SK-MEL-5 (cell line): Measurements from ENCODE around the gene POM121C. TPM values are rescaled to one million over a fixed set of nuclear protein-coding genes. Genes with fewer than 3 reads are reported as not detected.
"Not testable (repeated sequence)": the region's sequence is repeated elsewhere in the genome, so short reads cannot be mapped to it uniquely, and the experiment has no call there.

ENCODE experiments used
- DNase-seq: peaks from one replicate; pipeline ENCODE4 v3.0.0-alpha.2; 2016; ENCODE audit warnings: low read depth, low spot score
- in situ Hi-C: cut with HindIII; loops from 2 replicates; pipeline ENCODE4 v1.10.0; 2016; ENCODE audit warnings: low sequenced_read_pairs, high pct_unique_total_duplicates, low pct_unique_long_range_greater_than_20kb
- polyA plus RNA-seq, 2 experiments: library from polyadenylated mRNA; depleted of rRNA; stranded (reverse); fragments of >200 nt; gene quantifications; 2 replicates each; pipeline ENCODE4 v1.2.3, GENCODE V29; 2015
- total RNA-seq: library from RNA; depleted of rRNA; stranded (reverse); fragments of >200 nt; shearing (Covaris generic); gene quantifications from 2 replicates; pipeline ENCODE4 v1.2.3, GENCODE V29; 2014; rRNA removed

POM121C gene
- total RNA-seq: 11.9 and 13.7 TPM in 2 replicates
- polyA plus RNA-seq (2015; cell fraction: cytosol; rRNA removed): 61.5 and 92.8 TPM in 2 replicates
- polyA plus RNA-seq (2015; cell fraction: nucleus; rRNA removed): 53.6 and 57.5 TPM in 2 replicates

DNA sequence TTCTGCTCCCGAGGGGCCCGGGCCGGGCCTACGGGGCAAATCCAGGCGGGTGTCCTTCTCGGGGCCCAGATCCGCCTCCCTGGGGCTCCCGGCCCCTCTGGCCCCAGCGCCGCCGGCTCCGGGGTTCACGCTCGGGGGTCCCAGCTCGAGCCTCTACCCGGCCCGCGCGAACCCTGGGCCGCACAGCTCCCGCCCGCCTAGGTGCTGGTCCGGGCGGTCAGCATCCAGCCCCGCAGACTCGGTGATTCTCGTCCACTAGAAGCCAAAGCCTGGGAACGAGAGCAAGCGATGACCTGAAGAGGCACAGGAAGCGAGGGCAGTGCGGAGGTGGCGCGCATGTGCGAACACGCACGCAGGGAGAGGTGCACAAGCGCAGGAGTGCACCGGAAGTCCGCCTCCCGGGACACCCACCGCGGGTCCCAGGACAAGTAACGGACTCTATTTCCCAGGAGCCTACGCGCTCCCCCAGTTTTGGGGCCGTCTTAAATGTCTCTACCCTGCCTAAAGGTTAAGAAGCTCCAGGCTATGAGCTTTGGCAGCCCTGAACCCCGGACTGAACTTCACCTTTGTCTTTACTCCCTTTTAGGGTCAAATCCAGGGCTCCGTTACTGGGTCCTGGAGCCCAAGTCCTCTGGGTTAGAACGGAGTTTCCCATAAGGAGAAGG lies at the start of gene POM121C:
TSS of gene POM121C (minus strand) at position 321 of the 665 bp plus-strand sequence. CDS start 44,803 bp downstream, outside the sequence.
- DNase-seq: peak; percentile 94
- in situ Hi-C loops: not testable (repeated sequence)

- in situ Hi-C loops: no loop called here
- DNase-seq: peak; percentile 64
These were observed 48.7 kb upstream of the POM121C start for GRCh38 chr7:75534727-75535307.

- in situ Hi-C loops: no loop called here
These were observed 47.8 kb upstream of the POM121C start for GRCh38 chr7:75533926-75534325.

DNA sequence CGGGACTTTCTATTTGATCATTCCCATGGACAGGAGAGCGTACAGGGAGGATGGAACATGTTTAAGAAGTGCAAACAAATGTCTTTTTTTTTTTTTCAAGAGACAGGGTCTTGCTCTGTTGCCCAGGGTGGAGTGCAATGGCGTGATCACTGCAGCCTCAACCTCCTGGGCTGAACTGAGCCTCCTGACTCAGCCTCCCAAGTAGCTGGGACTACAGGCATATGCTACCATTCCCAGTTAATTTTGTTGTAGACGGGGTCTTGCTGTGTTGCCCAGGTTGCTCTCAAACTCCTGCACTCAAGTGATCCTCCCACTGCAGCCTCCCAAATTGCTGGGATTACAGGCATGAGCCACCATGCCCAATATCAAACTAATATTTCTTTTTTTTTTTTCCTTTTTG lies 46.5 kb upstream of the POM121C start:
- in situ Hi-C loops: no loop called here
- DNase-seq: no peak

More at GRCh38 chr7:75533926-75534325, 47.8 kb upstream of the POM121C start:
- DNase-seq: no peak

GRCh38 chr7:75531359-75531821 lies 45.3 kb upstream of the POM121C start:
- in situ Hi-C loops: no loop called here
- no peak for DNase-seq

DNA sequence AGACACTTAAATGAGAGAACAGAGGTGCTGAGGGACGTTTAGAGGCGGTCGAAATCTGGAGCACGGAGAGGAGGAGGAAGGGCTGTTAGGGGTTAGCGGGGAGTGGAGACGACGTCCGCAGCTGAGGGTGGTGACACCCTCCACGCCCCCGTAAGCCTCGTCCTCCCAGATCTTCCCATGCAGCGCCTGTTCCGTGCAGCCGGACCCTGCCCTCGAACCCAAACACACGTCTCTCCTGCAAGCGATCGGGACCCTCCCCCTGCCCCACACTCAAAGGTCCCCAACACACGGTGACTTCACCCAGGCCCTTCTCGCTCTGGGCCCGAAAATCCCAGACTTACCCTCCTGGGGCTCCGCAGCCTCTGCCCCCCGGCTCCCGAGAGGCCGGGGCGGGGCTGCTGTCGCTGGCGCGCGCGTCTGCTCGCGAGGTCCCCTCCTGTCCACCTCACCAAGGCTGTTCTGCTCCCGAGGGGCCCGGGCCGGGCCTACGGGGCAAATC lies 41.2 kb upstream of the POM121C start:
- in situ Hi-C loops, DNase-seq: not testable (repeated sequence)

DNA sequence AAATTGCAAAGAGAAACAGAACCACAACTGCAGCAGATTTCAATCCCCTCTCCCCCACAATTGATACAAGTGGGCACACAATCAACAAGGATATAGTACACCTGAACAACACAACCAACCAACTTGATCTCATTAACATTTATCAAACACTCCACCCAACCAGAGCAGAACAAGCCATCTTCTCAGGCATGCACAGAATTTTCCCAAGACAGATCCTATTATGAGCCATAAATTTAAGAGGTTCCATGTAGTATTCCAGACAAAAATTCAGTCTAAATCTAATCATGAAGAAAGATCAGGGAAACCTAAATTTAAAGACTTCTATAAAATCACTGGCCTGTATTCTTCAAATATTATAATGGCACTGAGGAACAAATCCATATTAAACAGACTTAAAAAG lies 35.6 kb upstream of the POM121C start:
- in situ Hi-C loops, DNase-seq: not testable (repeated sequence)

GRCh38 chr7:75518842-75519241 lies 32.7 kb upstream of the POM121C start:
- DNase-seq, in situ Hi-C loops: not testable (repeated sequence)

GRCh38 chr7:75509033-75509432 lies 22.9 kb upstream of the POM121C start:
- in situ Hi-C loops, DNase-seq: not testable (repeated sequence)

DNA sequence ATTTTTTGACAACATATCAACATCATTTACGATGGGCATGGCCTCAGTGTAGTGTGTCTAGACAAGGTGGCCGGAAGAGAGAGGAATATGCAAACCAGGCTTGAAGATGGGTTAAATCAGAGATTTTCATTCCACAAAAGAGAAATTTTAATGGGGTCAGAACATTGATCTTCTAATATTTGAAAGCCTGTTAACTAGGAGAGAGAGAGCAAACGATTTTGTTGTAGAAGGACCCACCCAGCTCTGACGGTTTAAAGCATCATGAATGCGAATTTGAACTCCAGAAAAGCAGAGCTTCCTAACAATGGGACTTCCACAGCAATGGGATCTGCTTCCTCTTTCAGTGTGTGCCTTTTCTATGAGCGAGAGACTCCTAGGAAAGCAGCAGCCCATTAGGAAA lies 5.9 kb upstream of the POM121C start, which contains the start of gene SPDYE5:
TSS of gene SPDYE5 (plus strand) at position 301 of the 400 bp plus-strand sequence. CDS start 1,728 bp downstream, outside the sequence.
- in situ Hi-C loops: not testable (repeated sequence)

GRCh38 chr7:75485355-75485978 lies 632 bp downstream of the POM121C start:
- DNase-seq, in situ Hi-C loops: not testable (repeated sequence)

More for the DNA sequence above, 5.9 kb upstream of the POM121C start, which contains the start of gene SPDYE5:
- DNase-seq: not testable (repeated sequence)

GRCh38 chr7:75480313-75480712 lies 5.8 kb downstream of the POM121C start:
- DNase-seq, in situ Hi-C loops: not testable (repeated sequence)

DNA sequence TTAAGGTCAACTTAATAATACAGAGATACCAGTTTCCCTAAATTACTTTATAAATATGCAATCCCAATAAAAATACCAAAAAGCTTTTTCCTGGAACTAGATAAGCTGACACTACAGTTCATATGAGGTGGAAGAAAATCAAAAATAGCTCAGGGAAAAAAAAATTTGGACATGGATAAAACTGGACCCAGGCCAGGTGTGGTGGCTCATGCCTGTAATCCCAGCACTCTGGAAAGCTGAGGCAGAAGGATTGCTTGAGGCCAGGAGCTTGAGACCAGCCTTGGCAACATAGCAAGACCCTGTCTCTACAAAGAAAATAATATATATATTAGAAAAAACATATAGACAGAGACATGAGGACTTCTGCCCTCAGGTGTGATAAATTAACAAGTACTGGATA lies 8.6 kb downstream of the POM121C start:
- DNase-seq, in situ Hi-C loops: not testable (repeated sequence)

GRCh38 chr7:75470166-75470565 lies 15.9 kb downstream of the POM121C start:
- DNase-seq, in situ Hi-C loops: not testable (repeated sequence)

DNA sequence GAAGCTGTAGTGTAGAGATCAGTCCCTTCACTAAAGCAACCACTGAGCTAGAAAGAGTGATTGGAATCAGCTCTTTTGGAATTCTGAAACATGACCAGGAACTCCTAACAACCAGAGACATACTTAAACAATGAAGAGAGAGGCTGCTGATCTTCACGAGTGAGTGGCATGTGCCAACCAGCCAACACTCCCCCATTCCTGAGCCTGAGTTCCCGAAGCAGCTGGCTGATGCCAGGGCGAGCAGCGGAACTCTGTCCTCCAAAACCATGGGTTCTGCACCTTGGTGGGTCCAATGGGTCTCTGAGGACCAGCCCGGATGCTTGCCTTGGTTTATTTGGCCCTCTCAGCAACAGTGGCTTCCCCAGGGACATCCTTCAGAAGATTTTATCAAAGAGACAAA lies 25.6 kb downstream of the POM121C start:
- DNase-seq, in situ Hi-C loops: not testable (repeated sequence)

GRCh38 chr7:75458034-75458433 lies 28.1 kb downstream of the POM121C start:
- in situ Hi-C loops, DNase-seq: not testable (repeated sequence)

DNA sequence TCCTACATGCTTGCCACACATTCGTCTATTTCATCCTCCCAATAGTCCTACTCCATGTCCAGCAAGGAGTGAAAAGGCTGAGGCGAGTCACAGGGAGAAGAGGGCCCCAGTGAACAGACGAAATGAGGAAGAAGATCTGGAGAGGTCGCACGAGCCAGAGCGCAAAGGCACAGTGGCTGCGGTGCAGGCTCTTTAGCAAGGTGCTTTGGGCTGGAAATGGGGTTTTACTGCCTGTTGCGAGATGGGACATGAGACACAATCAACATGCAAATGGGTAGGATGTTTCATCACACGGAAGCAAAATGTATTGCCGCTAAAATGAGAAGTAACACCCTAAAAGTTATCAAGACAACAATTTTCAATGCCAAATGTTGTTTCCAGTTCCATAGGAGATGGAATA lies 29.7 kb downstream of the POM121C start:
- in situ Hi-C loops, DNase-seq: not testable (repeated sequence)

GRCh38 chr7:75452494-75452955 lies 33.6 kb downstream of the POM121C start:
- in situ Hi-C loops, DNase-seq: not testable (repeated sequence)
